ENCODE measurements around the gene ECHS1.

- TF ChIP-seq HDGF (IDR thresholded peaks at IDR 0.05; ENCODE audit: borderline replicate concordance) (no peak), TARDBP (IDR thresholded peaks at IDR 0.05) (peak; percentile 38; the same call in 1 of the 2 replicates), BHLHE40 (IDR thresholded peaks at IDR 0.05; ENCODE audit: borderline replicate concordance) (no peak), ELF4 (IDR thresholded peaks at IDR 0.05) (no peak), ARNT (IDR thresholded peaks at IDR 0.05) (no peak), FOXM1 (IDR thresholded peaks at IDR 0.05; ENCODE audit: borderline replicate concordance) (no peak)
These were observed 34.8 kb downstream of the ECHS1 start for GRCh38 chr10:133338080-133339071.

Data from HEK293T (cell line).